Muscle of back (tissue), 11 donors: Measurements from ENCODE around the gene SCD. TPM values are rescaled to one million over a fixed set of nuclear protein-coding genes. Genes with fewer than 3 reads are reported as not detected.

Experiments used
- DNase-seq, 3 donors: peaks; one replicate each; pipeline versions ENCODE4 v3.0.0 to v3.0.0-alpha.2; 2013
- polyA plus RNA-seq, 10 donors: library from polyadenylated mRNA; unstranded; fragments of 120-200 nt; gene quantifications; one replicate each; pipeline ENCODE4 v1.2.1, GENCODE V29; 2013; ENCODE audit not compliant: insufficient read length in 10 of 10

Gene SCD
- polyA plus RNA-seq, 10 donors, result 12.6 to 33.0 (median 19.0) TPM

GRCh38 chr10:100392686-100393003, 45.6 kb downstream of the SCD start:
- DNase-seq, result no peak

GRCh38 chr10:100395626-100396025, 48.6 kb downstream of the SCD start:
- no peak for DNase-seq

- DNase-seq, result no peak
Observed at GRCh38 chr10:100396605-100397004, 49.6 kb downstream of the SCD start.

- DNase-seq, result no peak
Observed at GRCh38 chr10:100401631-100402328, 54.7 kb downstream of the SCD start.

- no peak for DNase-seq
Observed at GRCh38 chr10:100403734-100404133, 56.7 kb downstream of the SCD start.

GRCh38 chr10:100413173-100413572, 66.1 kb downstream of the SCD start:
- DNase-seq, result no peak

Other genes with a start within 250 kb of the SCD start
- gene ERLIN1, start 161.2 kb upstream of the SCD start, polyA plus RNA-seq, result 10 to 100 TPM; 34.1 to 49.9 (median 37.7) TPM
- gene CHUK, start 117.6 kb upstream of the SCD start, polyA plus RNA-seq, result 10 to 100 TPM; 11.1 to 18.5 (median 15.1) TPM
- 10 to 100 TPM; 17.3 to 26.2 (median 21.4) TPM for gene CWF19L1, start 79.6 kb upstream of the SCD start, polyA plus RNA-seq
- gene BLOC1S2, start 60.6 kb upstream of the SCD start, polyA plus RNA-seq, result 10 to 100 TPM; 25.8 to 29.5 (median 27.4) TPM
- gene PKD2L1, start 17.0 kb upstream of the SCD start, polyA plus RNA-seq, result under 1 TPM in 2 of 10 donors, not detected in 8; 0.08 to 0.11 TPM
- gene WNT8B, start 115.8 kb downstream of the SCD start, polyA plus RNA-seq, result under 1 TPM in 2 of 10 donors, not detected in 8; 0.10 to 0.11 TPM
- gene SEC31B, start 172.6 kb downstream of the SCD start, polyA plus RNA-seq, result 10 to 100 TPM in 5 of 10 donors, 1 to 10 TPM in 5; 4.8 to 17.3 (median 10.2) TPM
- gene NDUFB8, start 182.6 kb downstream of the SCD start, polyA plus RNA-seq, result 100 to 1,000 TPM; 102 to 143 (median 120) TPM
- gene HIF1AN, start 188.7 kb downstream of the SCD start, polyA plus RNA-seq, result 10 to 100 TPM; 27.1 to 42.1 (median 37.0) TPM